Right ventricle myocardium inferior (tissue), 1 donor: ENCODE data around the gene AIPL1. TPM values are rescaled to one million over a fixed set of nuclear protein-coding genes. Genes with fewer than 3 reads are reported as not detected.
A peak's percentile ranks its signal among the peaks of the same experiment; 100 is the strongest.

Experiments used
- ATAC-seq: fragments of 200-7000 bp; cut with Tn5 transposase; one replicate; pipeline ENCODE4 v1.9.1; 2020; ENCODE audit warnings: mild to moderate bottlenecking, moderate library complexity
- DNase-seq: peaks from one replicate; pipeline ENCODE4 v3.0.0; 2021; ENCODE audit errors: missing footprints
- intact Hi-C: fragments of 100-400 bp; cut with DNase I; formaldehyde crosslinking; loops from one replicate; pipeline ENCODE4 v1.11.0; 2022
- total RNA-seq: library from RNA; stranded (reverse); fragmentation: NEBNext Ultra II Directional; extraction: Animal tissue kit (Norgen Biotek cat#: 25700); gene quantifications from one replicate; pipeline ENCODE4 v1.2.1, GENCODE V29; 2021
- donor health status: DM: no; HTN: yes; CAD: no; lungs with severe emphysema.

The AIPL1 gene
- total RNA-seq, 1 donor from 2014 or later = not detected

DNA sequence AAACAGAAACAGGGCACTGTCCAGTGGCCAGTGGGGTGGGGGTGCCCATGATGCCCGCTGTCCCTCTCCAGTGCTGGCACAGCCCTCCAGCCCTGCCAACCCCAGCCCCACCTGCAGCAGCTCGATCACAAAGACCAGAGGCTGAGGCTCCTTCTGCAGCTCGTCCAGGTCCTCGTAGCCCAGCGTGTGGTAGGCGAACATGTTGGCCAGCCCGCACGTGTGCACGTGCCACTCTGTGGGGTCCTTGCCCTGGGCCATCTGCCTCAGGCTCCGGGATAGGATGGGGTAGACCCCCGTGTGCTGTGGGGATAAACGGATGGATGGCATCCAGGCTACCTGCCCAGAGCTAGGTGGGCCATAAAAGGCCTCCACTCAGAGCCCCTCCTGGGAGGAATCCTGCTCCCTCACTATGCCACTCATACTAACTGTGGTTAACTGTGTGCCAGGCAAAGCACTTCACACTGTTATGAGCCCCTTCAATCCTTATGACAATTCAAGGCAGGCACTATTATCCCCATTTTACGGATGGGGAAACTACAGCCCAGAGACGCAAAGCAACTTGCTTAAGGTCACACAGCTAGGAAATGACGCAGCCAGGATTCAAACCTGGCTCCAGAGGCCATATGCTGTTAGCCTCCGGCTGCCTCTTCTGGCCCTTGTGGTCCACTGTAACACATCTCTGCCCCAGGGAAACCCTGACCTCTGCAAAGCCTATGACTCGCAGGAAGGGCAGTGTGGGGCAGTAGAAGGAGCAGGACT, 6.5 kb downstream of the AIPL1 start:
- ATAC-seq (peak; percentile 13), DNase-seq (peak; percentile 20)
- intact Hi-C loops = no loop called here

DNA sequence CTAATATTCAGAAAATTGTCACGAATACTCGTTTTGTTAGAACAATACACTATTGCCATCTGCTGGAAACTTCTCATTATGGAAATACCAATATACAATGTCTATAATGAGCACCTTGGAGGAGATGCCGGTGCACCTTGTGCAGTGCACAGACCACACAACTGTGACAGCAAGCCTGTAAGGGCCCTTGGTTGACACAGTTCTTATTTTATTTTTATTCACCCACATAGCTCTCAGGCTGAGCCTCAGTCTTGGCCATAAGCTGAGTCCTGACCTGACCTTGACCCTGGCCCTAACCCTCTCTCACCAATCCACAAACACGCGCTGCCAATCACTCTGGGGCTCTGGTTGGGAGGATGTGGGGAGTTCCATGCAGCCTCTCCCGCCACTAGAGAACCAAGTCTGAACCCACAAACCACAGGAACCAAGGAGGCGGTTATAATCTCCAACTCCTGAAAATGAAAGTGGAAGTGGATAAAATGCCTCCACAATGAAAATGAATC, 7.6 kb downstream of the AIPL1 start:
- DNase-seq (peak; percentile 39), ATAC-seq (no peak)
- intact Hi-C loops = no loop called here

DNA sequence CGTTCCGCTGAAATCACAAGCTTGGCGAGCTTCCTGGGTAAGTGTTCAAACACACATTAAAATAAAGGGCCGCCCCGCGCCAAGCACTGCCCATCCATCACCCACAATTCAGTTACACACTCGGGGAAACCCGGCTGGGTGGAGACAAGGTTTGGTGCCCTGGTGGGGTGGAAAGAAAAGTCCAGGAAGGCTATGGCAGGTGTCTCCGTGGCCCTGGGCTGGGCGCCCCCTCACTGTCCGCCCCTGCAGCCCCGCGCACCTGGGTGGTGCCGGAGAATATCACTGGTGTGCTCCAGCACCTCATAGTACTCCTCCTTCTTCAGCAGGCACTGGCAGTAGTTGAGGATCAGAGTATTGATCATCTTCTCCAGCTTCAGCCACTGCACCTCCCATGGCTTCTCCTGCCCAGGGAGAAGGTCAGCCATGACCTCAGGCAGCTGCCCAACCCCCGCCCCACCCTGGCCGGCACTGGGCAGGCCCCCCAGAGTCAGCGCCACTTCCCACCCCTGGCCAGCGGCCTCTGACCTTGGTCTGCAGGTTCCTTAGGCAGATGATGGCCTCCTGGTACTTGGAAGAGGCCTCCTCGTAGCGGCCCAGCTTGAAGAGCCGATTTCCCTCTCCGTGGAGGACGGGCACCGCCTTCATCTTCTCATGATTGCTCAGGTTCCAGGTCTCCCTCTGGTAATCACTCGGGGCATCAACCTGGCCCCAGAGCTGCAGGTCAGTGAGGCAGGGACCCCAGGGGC, 8.4 kb downstream of the AIPL1 start:
- ATAC-seq = no peak
- intact Hi-C loops = no loop called here

DNA sequence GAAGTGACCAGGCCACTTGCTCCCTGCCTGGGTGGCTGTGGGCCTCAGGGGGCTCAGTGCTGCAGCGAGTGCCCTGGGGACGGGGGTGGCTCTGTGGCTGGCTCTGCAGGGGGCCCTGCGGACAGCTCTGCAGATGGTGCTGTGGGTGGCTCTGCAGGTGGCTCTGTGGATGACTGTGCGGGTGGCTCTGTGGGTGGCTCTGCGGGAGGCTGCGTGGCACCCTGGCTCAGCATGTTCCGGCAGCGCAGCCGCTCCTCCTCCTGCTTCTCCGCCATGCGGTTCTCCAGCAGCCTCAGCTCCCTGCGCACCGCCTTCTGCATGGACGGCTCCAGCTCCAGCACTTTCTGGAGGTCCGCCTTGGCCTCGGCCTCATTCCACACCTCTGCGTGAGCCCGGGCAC, 9.5 kb downstream of the AIPL1 start:
- peak; percentile 46 for DNase-seq
- ATAC-seq = no peak
- intact Hi-C loops = no loop called here

More for the DNA sequence above, 8.4 kb downstream of the AIPL1 start:
- DNase-seq = peak; percentile 28

DNA sequence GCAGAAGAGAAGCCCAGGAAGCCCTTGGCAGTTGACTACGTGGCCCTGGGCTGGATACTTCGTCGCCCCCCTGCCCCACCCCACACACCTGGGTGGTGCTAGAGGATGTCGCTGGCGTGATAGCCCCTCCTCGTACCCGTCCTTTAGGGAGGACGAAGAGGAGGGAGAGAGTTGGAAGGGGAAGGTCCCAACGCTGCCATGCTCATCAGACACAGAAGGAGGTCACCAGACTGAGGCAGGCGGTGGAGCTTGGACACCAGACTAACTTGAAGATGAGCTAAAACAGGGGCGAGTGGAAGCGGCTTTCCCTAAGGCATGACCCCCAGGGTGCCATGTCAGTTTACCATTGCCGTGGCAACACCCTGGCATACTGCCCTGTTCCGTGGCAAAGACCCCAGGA, 11.0 kb downstream of the AIPL1 start:
- DNase-seq = peak; percentile 48
- ATAC-seq = no peak
- intact Hi-C loops = no loop called here

DNA sequence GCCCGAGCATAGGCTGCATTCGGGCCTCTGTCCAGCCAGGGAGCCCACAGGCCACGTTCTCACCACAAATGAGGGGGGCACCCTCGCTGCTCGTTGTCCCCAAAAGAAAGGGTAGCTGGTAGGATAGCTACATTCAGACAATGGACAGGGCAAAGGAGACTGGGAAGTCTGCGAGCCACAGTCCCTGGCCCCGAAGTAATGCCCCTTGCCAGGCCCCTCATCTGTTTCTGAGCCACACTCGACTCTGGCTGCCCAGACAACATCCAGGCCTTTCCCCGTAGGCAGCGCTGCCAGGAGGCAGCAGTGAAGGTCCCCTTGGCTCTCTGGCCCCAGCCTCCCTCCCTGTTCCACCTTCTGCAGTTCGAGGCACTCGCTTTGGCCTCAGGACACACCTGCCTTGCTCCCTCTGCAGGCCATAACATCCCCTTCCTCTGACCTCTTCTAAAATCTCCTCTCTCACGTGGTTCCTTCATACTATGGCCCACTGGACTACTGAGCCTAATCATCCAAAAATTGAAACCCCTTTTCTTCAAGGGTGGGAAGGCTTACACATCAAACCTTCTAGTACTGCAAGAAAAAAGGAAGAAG, 12.2 kb downstream of the AIPL1 start:
- peak; percentile 18 for DNase-seq
- intact Hi-C loops = loop anchor here (1.0 kb wide), 1 partner anchor 835 kb away; no protein-coding TSS in a partner anchor
- no peak for ATAC-seq

DNA sequence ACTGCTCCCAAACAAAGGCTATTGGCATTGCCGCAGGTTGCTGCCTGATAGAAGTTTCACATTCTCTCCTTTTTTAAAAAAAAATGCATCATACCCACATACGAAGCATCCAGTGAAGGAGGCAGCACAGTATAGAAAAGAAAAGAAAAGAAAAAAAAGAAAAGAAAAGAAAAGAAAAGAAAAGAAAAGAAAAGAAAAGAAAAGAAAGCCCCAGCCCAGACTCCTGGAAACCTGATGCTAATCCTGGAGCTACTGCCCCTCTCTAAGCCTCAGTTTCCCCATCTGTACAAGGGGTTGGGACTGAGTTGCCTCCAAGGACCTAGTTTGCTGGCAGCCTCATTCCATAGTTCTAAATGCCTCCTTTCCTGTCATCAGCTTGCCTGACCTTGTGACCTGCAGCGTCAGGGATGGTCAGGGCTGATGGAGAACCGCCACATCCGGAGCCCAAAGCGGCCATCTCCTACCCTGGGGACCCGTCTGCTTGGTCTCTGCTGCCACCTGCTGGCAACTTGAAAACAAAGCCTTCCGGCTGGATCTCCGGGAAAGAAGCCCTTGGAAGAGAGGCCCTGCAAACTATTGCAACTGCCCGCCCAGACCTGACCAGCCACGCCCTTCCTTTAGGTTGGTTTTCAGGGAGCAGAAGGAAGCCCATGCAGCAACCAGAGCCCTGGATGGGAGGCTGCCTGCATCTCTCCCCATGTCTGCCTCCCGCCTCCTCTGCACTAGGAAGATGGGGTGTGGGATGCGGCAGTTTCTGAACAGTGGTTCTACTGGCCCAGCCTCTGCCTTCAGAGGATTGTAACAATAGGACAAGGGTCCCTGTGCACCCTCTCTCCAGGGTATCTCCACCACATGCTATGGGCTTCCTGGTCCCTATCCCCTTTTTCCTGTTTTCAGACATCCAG, 13.0 kb downstream of the AIPL1 start:
- intact Hi-C loops = loop anchor here (1.0 kb wide), 1 partner anchor 835 kb away; no protein-coding TSS in a partner anchor
- ATAC-seq (peak; percentile 73), DNase-seq (peak; percentile 76)

DNA sequence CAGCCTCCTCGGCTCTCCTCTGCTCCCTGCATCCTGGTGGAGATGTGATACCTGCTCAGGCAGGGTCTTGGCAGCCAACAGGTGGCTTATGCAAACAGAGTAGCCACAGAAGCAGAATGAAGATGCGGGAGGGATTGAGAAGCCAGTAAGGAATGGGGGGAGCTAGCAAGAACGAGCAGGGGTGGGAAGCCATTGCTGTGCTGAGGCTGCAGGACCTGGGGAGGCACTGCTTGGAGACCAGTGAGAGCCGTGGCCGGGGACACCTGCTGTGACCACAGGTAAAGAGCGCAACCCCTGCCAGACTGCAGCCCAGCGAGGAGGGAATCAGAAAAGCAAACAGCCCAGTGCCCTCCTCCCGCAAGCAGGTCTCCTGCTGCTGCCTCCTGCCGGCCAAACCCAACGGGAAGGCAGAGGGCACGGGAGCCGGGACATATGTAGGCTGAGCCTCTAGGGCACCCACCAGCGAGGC, 14.7 kb downstream of the AIPL1 start:
- no peak for ATAC-seq
- intact Hi-C loops = no loop called here

DNA sequence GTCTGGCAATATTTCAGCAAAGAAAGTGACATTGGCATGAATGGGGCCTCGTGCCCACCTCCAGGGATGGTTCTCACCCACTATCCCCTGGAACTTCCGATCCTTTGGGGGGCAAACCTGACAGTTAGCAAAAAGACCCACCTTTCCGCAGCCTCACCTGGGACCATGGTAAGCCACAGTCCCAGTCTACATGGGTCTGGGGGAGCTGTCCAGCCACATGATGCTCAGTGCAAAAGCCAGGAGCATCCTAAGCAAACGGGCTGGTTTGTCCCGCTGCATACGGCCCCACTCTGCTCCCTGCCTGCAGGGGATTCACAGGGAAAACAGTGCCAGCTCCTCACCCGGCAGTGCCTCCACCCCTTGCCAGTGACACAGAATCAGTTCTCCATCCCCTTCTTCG, 19.3 kb downstream of the AIPL1 start:
- intact Hi-C loops = loop anchor here (10.0 kb wide), 1 partner anchor 351 kb away; no protein-coding TSS in a partner anchor
- ATAC-seq = no peak
- DNase-seq = no peak

More for the DNA sequence above, 14.7 kb downstream of the AIPL1 start:
- DNase-seq = no peak

DNA sequence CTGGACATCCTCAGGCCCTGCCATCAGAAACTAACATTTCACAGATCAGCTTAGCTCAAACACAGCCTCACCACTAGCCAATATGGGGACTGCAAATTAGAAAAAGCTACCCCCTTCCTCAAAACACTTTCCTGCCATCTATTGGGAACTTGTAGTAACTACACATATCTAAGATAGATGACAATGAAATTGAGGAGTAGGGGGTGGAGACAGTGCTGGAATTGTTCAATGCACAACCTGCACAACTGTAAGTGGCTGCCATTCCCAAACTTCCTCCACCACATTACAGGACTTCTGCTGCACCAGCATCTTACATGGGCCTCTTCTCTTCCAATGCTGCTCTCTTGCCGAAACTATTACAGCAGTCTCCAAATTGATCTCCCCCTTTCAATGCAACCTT, 21.9 kb downstream of the AIPL1 start:
- DNase-seq (no peak), ATAC-seq (no peak)
- intact Hi-C loops = loop anchor here (10.0 kb wide), 1 partner anchor 348 kb away; no protein-coding TSS in a partner anchor

DNA sequence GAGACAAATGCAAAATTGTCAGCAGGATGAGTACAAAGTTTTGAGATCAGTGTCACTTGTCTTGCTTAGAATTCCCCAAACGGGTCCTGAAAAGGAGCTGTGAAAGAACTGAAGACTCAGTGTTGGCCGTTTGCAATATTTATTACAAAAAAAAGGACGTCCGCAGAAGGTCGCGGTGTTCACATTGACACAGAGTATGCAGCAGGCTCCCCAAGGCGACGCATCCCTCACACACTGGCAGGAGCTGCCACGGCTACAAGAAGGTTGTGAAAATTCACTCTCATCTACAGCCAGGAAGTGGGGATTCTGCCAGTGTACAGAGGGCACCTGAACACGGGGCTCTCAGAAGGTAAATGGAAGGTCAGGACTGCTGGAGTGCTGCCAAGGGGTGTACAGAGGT, 26.2 kb downstream of the AIPL1 start:
- intact Hi-C loops = no loop called here
- ATAC-seq = no peak

DNA sequence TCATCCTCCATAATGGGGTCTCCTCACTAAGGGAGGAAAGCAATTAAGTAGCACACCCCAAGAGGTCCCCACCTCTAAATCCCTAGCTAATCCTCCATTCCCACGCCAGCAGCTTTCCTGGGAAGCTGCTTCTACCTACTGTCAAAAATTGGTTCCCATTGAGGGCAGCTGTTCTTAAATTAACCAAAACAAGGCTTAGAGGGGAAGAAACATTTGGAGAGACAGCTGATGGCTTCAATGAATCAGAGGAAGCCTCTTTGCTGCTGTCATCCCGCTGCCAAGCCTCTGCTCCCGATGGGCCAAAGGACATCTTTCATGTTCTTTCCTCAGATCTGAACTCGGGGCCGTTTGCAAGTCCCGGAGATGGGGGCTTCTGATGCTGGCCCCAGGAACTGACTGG, 26.6 kb downstream of the AIPL1 start:
- intact Hi-C loops = no loop called here
- DNase-seq (no peak), ATAC-seq (no peak)

More for the DNA sequence above, 26.2 kb downstream of the AIPL1 start:
- DNase-seq = no peak

DNA sequence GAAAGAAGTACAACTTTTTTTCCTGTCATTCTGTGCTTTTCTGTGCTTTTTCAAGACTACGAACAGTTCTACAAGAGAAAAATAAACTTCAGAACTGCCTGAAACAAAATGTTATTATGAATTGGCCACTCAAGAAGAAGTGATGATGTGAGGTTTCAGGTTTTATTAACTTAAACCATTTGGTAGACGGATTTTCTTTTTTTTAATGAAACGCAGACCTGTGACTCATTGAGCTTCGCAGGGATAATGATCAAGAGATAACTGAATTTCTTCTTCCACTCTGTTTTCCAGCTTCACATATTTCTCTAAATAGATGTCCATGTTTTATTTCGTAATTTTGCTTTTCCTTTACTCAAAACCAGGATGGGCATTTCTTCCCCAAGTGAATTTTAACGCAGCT, 32.7 kb downstream of the AIPL1 start:
- intact Hi-C loops = no loop called here
- no peak for DNase-seq
- ATAC-seq = no peak

DNA sequence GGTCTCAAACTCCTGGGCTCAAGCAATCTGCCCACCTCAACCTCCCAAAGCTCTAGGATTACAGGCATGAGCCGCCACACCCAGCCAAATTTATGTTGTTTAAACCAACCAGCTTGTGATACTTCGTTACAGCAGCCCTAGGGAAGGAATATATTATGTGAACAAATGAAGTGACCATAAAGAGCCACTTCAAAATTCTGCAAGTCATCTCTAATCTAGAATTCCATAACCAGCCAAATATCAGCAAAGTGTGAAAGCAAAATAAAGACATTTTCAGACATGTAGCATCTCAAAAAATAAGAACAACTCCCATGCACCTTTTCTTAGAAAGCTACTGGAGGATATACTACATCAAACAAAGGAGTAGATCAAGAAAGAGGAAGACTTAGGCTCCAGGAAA, 36.0 kb downstream of the AIPL1 start:
- ATAC-seq (no peak), DNase-seq (no peak)
- intact Hi-C loops = no loop called here

DNA sequence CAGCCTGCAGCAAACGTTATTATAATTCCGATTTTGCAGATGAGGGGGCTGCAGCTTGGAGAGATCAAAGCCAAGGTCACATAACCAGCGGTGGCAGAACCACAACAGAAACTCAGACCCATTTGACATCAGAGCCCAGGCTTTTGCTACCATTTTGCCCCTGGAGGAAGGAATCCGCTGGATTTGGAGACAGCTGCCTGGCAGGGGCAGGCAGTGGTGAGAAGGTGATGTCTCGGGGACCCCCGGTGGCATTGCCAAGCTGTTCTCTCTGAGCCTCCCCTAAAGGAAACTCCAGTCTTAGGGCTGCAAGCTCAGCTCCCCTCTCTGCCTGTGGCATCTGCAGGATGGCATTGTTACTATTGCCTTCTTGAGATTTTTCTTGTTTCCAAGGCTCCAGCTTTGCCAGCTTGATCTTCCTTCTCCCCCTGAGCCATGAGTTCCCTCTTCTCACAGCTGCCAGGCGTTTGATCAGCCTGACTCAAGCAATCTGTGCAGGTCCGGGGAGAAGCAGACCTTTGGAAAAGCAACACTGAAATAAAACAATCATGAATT, 40.8 kb downstream of the AIPL1 start:
- intact Hi-C loops = no loop called here
- ATAC-seq = no peak
- DNase-seq = no peak

DNA sequence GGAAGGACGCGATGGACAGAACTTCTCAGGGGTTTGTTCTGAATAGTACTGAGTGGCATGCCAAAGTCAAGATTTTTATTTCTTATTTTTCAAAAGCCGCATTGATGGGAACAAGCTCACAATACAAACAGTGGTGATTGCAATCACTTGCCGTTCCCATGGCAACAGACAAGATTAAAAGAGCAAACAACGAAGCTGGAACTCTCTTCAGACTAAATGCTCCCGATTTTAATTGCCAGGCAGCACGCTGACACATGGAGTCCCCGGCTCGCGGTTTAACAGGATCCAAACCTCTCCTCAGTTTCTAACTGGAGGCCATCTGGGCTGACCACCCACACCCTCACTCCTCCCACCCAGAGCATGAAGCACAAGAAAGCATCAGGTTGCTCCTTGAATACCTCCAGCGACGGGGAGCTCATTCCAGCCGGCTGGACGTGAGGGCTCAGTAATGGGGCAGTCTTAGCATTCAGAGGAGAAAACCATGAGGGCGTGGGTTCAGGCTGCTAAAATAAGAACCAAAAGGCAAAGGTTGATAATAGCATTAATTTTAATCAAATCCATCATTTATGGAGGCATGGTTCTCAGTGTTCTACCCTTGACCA, 41.5 kb downstream of the AIPL1 start:
- ATAC-seq = no peak
- no peak for DNase-seq
- intact Hi-C loops = no loop called here

DNA sequence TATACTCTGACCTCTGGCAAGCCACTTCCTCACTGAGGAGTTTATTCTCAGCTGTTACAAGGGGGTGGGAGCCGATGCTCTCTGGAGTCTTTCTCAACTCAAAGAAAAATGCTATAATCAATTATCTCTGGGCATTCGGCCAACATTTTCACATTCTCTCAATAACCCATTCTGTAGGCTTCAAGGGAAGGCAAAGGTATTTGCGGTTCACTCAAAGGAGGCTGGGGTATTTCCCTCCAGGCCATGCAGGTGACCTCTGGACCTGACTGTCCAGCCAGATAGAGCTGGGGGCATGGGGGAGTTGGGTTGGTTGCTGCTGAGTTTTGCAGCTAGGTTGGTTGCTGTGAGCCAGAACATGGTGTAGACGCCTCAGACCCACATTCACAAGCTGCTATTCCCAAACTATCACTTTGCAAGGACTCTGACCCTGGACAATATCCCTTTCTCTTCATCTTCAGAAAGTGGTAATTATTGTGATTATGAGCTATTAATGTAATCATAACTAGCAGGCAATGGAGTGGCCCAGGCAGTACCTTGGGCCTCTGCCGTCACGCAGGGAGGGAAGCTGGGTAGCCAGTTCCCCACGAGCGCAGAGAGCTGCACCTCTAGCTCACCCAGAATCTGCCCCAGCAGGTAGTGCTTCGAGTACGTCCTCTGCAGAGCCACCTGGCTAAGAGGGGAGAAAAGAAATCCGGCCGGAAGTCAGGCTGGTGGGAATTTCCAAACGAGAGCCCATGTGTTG, 42.1 kb downstream of the AIPL1 start:
- intact Hi-C loops = no loop called here
- no peak for DNase-seq
- ATAC-seq = no peak
